Measurements from ENCODE around the gene CD300H.

DNA sequence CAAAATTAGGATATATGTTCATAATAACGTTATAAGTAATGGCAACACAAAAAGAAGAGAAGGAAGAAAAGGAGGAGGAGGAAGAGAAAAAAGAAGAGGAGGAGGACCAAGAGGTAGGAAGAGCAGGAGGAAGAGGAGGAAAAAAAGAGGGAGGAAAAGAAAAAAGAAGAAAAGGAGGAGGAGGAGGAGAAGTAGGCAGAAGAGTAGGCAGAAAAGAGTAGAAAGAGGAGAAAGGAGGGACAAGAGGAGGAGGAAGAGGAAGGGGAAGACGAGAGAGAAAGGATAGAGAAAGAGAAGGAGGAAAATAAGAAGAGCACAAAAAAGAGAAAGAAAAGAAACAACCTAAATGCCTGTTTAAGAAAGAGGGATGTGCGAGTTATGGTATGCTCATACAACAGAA, 30.4 kb downstream of the CD300H start:
- no peak for TF ChIP-seq POLR2A (IDR thresholded peaks at IDR 0.05; ENCODE audit: low read depth)
- TF ChIP-seq, protein P1, sequence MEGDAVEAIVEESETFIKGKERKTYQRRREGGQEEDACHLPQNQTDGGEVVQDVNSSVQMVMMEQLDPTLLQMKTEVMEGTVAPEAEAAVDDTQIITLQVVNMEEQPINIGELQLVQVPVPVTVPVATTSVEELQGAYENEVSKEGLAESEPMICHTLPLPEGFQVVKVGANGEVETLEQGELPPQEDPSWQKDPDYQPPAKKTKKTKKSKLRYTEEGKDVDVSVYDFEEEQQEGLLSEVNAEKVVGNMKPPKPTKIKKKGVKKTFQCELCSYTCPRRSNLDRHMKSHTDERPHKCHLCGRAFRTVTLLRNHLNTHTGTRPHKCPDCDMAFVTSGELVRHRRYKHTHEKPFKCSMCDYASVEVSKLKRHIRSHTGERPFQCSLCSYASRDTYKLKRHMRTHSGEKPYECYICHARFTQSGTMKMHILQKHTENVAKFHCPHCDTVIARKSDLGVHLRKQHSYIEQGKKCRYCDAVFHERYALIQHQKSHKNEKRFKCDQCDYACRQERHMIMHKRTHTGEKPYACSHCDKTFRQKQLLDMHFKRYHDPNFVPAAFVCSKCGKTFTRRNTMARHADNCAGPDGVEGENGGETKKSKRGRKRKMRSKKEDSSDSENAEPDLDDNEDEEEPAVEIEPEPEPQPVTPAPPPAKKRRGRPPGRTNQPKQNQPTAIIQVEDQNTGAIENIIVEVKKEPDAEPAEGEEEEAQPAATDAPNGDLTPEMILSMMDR (IDR thresholded peaks at IDR 0.05) = no peak
